ENCODE results near the gene RPL41. TPM values are rescaled to one million over a fixed set of nuclear protein-coding genes. Genes with fewer than 3 reads are reported as not detected.

RPL41 gene
- total and polyA plus RNA-seq, 9 of the 15 experiments (the other 6 are each of a cell fraction or from before 2014, with no cell fraction given): 3,403 to 11,276 (median 5,604) TPM

GRCh38 chr12:56105609-56105902 lies 10.9 kb upstream of the RPL41 start:
- CTCF ChIA-PET (ENCODE audit: low intra/inter-chr PET ratio): no interaction called here
- WGBS (ENCODE audit: insufficient coverage, low coverage, missing lambda C conversion rate): 0% methylated on average over 2 of the region's 2 CpGs
- peak overlapping the region; percentile 97 for H3K4me3 ChIP-seq
- H3K27ac ChIP-seq (ENCODE audit: extremely low read depth, low read depth, low read length): peak overlapping the region; percentile 99
- H4K20me1 ChIP-seq (replicated peaks; ENCODE audit: control insufficient read depth, insufficient read depth, low read length): peaks cover 10% of the 10 kb centered on the region
- no peaks in the 10 kb centered on the region for H3K27me3 ChIP-seq (ENCODE audit: control insufficient read depth in 2 of 2, insufficient read depth in 2 of 2, low read length in 2 of 2)
- peaks cover 11 to 25% of the 10 kb centered on the region in 2 experiments; a peak in 4 of 5 replicates for H3K4me1 ChIP-seq (replicated peaks in 1 of 2; ENCODE audit: control insufficient read depth in 2 of 2, insufficient read depth in 2 of 2, low read length in 2 of 2)
- no peak overlapping the region for H2AFZ ChIP-seq (ENCODE audit: low read depth, low read length)
- peaks cover 54% of the 10 kb centered on the region for H3K36me3 ChIP-seq (ENCODE audit: control insufficient read depth, insufficient read depth, low read length)
- 0 out of 2 replicates have a peak, but pooled peaks cover 5% of the 10 kb centered on the region for H3K9me3 ChIP-seq (replicated peaks; ENCODE audit: control insufficient read depth, insufficient read depth, low read depth, low read length)
- POLR2A ChIA-PET: interaction anchor here (1.2 to 7.8 kb wide), 3 partner anchors 9 to 25 kb away, joined by 5 to 125 read pairs (median 10); partner anchors contain the start of genes RPL41 and ZC3H10
- H3K9me1 ChIP-seq (ENCODE audit: control insufficient read depth, insufficient read depth, low read length): no peaks in the 10 kb centered on the region
- BruUV-seq (replicated peaks): no TSS peak
- ATAC-seq (no peak), DNase-seq (ENCODE audit: extremely low read depth in 1 of 4, low spot score in 3 of 4) (peak in 1 of 4 experiments; percentile 2), FAIRE-seq (peak; percentile 11)
- peak overlapping the region; percentile 99 for H3K4me2 ChIP-seq (ENCODE audit: insufficient read depth, low read length)
- H3K9ac ChIP-seq (ENCODE audit: insufficient read depth in 1 of 2, low read depth in 2 of 2, low read length in 2 of 2): peak overlapping the region; percentile 98 to 99
- TF ChIP-seq PHF21A (IDR thresholded peaks at IDR 0.05; ENCODE audit: borderline replicate concordance, low read depth) (no peak), MAFG (tag; conservative IDR thresholded peaks at IDR 0.05) (no peak), NFE2 (IDR thresholded peaks at IDR 0.05; ENCODE audit: low read depth) (0 out of 2 replicates have a peak, but pooled peaks have one; percentile 26), BRD9 (IDR thresholded peaks at IDR 0.05; ENCODE audit: low read depth, partially characterized antibody) (peak; percentile 9), LARP7 (IDR thresholded peaks at IDR 0.05) (no peak), MYC (IDR thresholded peaks at IDR 0.05; ENCODE audit: low read depth, low read length) (no peak), MYC (CRISPR knock-in tag; IDR thresholded peaks at IDR 0.05; ENCODE audit: borderline replicate concordance, low read depth) (no peak), SRF (CRISPR knock-in tag; IDR thresholded peaks at IDR 0.05) (0 out of 4 replicates have a peak, but pooled peaks of 1 of the 2 experiments have one; percentile 2), ZNF184 (CRISPR knock-in tag; IDR thresholded peaks at IDR 0.05) (peak; percentile 96), SRSF7 (optimal IDR thresholded peaks at IDR 0.05; ENCODE audit: low read depth, low read length) (no peak), CTCF (IDR thresholded peaks at IDR 0.05 in 2 of 3, conservative IDR thresholded peaks at IDR 0.05 in 1 of 3; ENCODE audit: insufficient read depth in 2 of 3, low read depth in 1 of 3, low read length in 3 of 3) (0 out of 6 replicates have a peak, but pooled peaks of 1 of the 3 experiments have one; percentile 4), PKNOX1 (IDR thresholded peaks at IDR 0.05) (peak; percentile 79), FOXP1 (CRISPR knock-in tag; IDR thresholded peaks at IDR 0.05) (0 out of 2 replicates have a peak, but pooled peaks have one; percentile 5), ZNF263 (CRISPR knock-in tag; IDR thresholded peaks at IDR 0.05; ENCODE audit: borderline replicate concordance) (peak; percentile 81; the same call in 1 of the 2 replicates)
- TF ChIP-seq, protein P1, sequence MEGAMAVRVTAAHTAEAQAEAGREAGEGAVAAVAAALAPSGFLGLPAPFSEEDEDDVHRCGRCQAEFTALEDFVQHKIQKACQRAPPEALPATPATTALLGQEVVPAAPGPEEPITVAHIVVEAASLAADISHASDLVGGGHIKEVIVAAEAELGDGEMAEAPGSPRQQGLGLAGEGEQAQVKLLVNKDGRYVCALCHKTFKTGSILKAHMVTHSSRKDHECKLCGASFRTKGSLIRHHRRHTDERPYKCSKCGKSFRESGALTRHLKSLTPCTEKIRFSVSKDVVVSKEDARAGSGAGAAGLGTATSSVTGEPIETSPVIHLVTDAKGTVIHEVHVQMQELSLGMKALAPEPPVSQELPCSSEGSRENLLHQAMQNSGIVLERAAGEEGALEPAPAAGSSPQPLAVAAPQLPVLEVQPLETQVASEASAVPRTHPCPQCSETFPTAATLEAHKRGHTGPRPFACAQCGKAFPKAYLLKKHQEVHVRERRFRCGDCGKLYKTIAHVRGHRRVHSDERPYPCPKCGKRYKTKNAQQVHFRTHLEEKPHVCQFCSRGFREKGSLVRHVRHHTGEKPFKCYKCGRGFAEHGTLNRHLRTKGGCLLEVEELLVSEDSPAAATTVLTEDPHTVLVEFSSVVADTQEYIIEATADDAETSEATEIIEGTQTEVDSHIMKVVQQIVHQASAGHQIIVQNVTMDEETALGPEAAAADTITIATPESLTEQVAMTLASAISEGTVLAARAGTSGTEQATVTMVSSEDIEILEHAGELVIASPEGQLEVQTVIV (CRISPR knock-in tag; IDR thresholded peaks at IDR 0.05; ENCODE audit: borderline replicate concordance): no peak
- intact Hi-C loops (cut with micrococcal nuclease): loop anchor here (2.0 kb wide), 1 partner anchor 23 kb away; no protein-coding TSS in a partner anchor
- in situ Hi-C loops (cut with MboI): no loop called here
- peaks cover 47% of the 10 kb centered on the region for H3K79me2 ChIP-seq (ENCODE audit: control insufficient read depth, insufficient read depth, low read length)

Measured in K562 (cell line).